ENCODE measurements around the gene KIZ.

DNA sequence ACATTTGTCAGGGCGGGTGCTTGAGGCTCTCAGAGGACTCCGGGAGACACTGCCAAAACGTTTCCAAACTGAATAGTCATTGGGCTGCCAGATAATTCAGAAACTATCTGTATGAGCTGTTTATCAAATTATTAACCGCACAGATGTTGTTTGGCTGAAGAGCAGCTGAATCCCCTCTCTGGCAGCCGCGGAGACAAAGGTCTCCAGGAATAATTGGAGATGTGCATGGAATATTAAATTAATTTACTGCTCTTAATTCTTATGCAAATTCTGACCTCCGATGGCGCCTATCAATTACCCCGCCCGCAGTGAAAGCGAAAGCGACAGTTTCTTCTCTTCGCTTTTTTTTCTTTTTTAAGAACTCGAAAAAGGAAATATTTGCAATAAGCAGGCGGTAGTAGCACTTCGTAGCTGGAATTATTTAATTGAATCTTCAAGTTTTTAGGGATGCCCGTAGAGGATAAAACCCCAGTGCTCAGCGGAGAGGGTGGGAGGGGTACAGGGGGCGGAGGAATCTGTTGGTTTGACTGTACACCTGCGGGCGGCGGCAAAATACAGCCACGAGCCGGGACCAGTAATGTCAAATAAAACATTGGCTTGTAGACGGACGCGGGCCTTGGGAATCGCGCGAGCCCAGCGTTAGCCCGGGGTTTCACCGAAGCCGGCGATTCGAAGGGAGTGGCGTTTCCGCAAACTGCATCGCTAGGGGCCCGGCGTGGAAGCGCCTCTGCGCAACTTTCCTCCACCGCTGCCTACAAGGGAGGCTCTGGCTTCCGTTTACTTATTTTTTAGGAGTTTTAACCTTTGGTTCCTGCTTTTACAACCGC is 25.9 kb upstream of the KIZ start:
- TF ChIP-seq, protein P1, sequence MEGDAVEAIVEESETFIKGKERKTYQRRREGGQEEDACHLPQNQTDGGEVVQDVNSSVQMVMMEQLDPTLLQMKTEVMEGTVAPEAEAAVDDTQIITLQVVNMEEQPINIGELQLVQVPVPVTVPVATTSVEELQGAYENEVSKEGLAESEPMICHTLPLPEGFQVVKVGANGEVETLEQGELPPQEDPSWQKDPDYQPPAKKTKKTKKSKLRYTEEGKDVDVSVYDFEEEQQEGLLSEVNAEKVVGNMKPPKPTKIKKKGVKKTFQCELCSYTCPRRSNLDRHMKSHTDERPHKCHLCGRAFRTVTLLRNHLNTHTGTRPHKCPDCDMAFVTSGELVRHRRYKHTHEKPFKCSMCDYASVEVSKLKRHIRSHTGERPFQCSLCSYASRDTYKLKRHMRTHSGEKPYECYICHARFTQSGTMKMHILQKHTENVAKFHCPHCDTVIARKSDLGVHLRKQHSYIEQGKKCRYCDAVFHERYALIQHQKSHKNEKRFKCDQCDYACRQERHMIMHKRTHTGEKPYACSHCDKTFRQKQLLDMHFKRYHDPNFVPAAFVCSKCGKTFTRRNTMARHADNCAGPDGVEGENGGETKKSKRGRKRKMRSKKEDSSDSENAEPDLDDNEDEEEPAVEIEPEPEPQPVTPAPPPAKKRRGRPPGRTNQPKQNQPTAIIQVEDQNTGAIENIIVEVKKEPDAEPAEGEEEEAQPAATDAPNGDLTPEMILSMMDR (IDR thresholded peaks at IDR 0.05; ENCODE audit: low read depth, low read length), result no peak
- peak; percentile 52 for TF ChIP-seq POLR2A (IDR thresholded peaks at IDR 0.05; ENCODE audit: extremely low read depth, insufficient read length)
- no peak; the same call in 1 of the 2 replicates for TF ChIP-seq MYC (IDR thresholded peaks at IDR 0.05; ENCODE audit: low read depth, low read length)
- TF ChIP-seq, protein P2, sequence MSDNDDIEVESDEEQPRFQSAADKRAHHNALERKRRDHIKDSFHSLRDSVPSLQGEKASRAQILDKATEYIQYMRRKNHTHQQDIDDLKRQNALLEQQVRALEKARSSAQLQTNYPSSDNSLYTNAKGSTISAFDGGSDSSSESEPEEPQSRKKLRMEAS (IDR thresholded peaks at IDR 0.05; ENCODE audit: low read depth, low read length), result peak; percentile 40

Measured in NB4 (cell line).